Hippocampal formation (tissue), 2 donors: ENCODE results near the gene TRIM29.
"Not testable (repeated sequence)": the region's sequence is repeated elsewhere in the genome, so short reads cannot be mapped to it uniquely, and the experiment has no call there.

Experiments used
- DNase-seq, 2 donors: peaks; one replicate each; lab custom pipeline; 2025; lab: John Stamatoyannopoulos, UW

Gene TRIM29, protein sequence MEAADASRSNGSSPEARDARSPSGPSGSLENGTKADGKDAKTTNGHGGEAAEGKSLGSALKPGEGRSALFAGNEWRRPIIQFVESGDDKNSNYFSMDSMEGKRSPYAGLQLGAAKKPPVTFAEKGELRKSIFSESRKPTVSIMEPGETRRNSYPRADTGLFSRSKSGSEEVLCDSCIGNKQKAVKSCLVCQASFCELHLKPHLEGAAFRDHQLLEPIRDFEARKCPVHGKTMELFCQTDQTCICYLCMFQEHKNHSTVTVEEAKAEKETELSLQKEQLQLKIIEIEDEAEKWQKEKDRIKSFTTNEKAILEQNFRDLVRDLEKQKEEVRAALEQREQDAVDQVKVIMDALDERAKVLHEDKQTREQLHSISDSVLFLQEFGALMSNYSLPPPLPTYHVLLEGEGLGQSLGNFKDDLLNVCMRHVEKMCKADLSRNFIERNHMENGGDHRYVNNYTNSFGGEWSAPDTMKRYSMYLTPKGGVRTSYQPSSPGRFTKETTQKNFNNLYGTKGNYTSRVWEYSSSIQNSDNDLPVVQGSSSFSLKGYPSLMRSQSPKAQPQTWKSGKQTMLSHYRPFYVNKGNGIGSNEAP

DNA sequence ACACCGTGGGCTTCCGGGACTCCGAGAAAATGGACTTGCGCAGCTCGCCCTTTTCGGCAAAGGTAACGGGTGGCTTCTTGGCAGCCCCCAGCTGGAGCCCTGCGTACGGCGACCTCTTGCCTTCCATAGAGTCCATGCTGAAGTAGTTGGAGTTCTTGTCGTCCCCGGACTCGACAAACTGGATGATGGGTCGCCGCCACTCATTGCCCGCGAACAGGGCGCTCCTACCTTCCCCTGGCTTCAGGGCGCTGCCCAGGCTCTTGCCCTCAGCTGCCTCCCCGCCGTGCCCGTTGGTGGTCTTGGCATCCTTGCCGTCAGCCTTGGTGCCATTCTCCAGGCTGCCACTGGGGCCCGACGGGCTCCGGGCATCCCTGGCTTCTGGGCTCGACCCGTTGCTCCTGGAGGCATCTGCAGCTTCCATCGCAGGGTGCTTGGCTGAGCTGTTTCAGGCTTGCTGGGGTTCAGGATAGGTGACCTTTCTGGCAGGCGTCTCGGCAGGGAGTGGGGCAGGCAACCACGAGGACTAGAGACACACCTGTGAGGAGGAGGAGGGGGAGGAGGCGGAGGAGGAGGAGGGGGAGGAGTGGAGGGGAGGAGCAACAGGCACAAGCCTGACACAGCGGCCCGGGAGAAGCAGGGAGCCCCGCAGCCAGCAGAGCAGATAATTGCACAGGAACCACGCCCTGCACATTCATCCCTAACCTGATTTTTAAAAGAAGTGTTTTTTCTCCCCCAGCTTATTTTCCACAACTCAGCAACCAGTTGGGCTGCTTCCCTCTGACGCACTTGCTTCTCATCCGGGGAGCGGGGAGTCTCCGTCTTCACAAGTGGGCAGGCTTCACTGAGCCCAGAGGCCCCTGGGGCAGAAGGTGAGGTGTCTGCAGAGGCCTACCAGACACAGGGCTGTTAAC lies at the start of gene TRIM29:
TRIM29 (minus strand) TSS at position 503 of the 911 bp plus-strand sequence; CDS start at position 421, 82 bp downstream.
- no peak for DNase-seq

DNA sequence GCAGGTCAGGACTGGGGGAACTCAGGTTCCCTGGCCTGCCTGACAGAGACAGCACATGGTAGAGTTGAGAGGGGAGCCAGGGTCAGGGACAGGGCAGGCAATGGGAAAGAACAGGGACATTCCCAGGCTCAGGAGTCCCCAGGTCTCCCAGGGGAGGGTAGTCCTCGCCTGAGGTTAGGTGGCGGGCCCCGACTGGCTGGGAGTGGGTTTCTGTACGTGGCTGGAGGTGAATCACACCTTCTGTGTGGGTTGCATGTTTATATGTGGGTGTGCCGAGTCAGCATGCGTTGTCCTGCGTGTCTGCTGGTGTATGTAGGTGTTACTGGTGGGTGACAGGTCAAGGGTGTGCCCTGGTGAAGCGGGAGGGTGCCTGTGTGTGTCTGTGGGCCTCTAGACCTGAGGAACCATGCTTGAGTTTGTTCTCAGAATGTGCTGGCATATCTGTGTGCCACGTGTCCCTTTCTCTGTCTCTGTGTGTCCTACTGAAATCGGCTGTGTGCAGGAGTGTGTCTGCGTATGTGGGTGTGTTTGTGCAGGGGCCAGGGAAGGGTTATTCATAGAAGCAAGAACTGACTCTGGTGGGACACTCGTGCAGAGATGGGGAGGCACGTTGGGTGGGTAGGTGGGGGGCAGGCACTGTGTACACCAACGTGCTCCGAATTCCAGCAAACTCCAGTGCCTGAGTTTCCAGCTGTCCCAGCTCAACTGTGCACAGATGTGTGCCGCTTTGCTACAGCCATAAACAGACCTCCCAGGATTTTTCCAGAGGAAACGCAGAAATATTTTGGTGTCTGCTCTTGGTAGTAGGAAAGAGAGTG lies 49.1 kb upstream of the TRIM29 start:
- DNase-seq: no peak

DNA sequence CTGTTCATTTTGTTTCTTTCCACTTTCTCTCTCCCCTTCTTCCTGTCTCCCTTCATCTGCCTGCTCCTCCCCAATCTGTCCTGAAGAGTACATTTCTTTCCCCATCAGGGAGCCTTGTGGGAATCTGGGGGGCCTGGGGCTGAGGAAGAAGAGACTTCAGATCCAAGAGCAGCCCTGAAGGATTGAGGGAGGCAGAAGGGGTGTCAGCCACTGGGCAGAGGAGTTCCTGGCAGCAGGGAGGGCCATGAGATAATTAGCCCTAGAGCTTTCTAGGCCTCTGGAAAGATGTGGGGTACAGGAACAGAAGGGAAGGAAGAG lies 48.5 kb upstream of the TRIM29 start:
- DNase-seq: no peak

GRCh38 chr11:120185706-120186455 lies 48.0 kb upstream of the TRIM29 start:
- no peak for DNase-seq

GRCh38 chr11:120184946-120185705 lies 47.2 kb upstream of the TRIM29 start:
- DNase-seq: no peak

- DNase-seq: no peak
Observed at GRCh38 chr11:120184371-120184945, 46.5 kb upstream of the TRIM29 start.

DNA sequence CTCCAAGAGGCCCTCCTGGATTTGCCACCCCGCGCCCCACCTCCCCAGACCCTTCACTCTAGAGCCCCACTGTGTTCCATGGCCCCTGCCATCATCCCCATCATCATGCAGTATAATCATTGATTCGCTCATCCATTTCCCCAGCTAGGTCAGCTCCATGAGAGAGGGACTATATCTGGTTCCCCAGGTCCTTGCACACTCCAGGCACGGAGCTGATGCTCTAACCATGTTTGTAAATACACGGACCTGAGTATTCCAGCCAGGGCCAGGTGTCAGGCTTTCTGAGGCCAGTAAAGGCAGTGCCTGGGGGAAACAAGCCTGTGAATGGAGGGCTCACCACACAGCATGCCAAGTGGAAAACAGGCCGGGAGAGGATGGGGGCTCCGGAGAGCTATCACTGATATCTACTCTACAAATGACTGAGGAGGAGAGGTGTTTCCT lies 45.8 kb upstream of the TRIM29 start:
- DNase-seq: no peak

DNA sequence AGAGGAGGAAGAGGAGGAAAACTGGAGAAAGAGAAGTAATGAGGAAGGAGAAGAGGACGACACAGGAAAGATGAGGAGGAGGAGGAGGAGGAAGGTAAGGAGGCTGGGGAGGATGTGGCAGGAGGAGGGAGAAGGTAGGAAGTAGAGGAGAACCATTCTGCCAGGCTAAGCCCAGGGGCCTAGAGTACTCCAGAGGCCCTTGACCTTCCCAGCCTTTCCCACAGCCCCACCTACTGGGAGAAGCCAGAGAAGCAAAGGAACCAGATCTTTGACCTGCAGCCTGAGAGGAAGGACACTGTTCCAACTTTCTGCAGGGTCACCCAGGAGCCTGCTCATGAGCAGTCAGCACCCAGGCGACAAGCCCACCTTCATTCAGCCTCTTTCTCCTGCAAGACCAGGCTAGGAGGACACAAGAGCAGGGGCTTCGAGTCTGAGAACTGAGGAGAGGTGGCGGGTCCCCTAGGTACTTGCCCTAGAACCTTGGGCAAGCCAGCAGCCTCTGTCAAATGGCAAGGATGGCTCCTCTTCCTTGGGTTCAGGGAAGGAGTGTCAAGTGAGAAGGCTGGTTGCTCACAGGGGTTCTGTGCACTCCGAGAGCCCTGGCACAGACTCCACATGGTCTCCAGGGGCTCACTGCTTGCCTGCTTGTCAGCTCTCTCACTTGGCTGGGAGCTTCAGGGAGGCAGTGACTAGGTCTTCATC lies 45.0 kb upstream of the TRIM29 start:
- peak; percentile 5 to 39 for DNase-seq

DNA sequence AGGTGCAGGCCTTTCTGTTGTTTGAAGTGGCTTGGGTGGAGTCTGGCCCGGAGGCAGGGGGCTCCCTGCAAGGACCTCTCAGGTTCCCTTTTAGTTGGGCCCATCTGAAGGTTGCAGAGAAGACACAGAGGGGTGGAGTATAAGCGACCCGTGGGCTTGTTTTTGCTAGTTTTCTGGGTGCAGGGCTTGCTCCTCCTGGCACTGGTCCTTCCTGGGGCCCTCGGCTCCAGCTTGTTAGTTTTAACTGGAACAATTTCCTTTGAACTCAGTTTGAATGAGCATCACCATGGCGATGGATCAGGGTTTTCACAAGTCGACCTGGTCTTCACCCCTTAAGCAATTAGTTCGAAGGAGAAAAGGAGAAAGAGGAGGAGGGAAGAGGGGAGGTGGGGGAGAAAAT lies 44.5 kb upstream of the TRIM29 start:
- DNase-seq: peak in 1 of 2 donors; percentile 14

GRCh38 chr11:120181376-120181975 lies 43.6 kb upstream of the TRIM29 start:
- no peak for DNase-seq

GRCh38 chr11:120180551-120181232 lies 42.8 kb upstream of the TRIM29 start:
- DNase-seq: peak; percentile 24 to 42

GRCh38 chr11:120180063-120180462 lies 42.1 kb upstream of the TRIM29 start:
- DNase-seq: not testable (repeated sequence)

DNA sequence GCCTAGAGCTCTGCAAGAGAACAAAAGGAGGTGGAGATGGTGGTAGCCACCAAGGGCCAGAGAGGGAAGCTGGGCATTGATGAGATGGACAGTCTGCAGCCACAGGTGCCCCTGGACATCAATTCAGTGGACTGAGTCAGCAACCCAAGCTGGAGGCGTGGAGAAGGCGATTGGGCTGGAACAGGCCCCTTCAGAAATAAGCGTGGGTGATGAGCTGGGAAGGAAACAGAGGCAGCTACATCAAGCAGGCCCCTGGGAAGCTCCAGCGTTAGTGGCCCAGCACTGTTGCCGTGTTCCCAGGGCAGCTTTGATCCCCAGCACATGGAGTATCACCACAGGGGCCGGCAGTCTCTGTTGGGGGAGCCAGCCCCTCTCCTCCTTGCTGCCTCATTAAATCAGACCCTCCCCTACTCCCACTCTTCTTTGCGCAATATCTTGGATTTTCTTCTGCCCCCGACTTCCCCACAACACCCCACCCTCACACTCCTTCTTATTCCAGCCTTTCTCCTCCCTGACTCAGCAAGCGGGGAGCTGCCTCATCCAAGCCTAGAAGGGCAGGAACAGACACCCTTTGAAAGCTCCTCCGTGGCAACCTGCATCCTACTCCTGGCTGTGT lies 41.3 kb upstream of the TRIM29 start:
- no peak for DNase-seq

- no peak for DNase-seq
Observed at GRCh38 chr11:120178561-120179056, 40.7 kb upstream of the TRIM29 start.

GRCh38 chr11:120174866-120175265 lies 37.0 kb upstream of the TRIM29 start:
- DNase-seq: no peak

DNA sequence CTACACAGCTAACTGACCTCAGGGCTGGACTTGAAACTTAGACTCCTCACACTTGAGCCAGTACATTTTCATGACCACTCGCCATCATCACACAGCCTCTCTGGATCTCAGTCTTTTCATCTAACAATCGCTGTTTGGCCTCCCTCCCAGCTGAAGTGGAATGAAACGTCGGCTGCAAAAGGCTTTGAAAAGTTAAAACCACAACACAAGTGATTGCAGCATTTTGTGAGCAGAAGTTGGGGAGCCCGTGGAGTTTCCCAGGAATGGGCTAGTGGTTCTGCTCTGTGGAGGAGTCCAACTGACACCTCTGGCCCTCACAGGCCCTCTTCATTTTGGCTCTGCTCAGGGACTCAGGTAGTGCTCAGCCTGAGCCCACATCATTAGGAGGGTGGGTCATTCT lies 35.9 kb upstream of the TRIM29 start:
- no peak for DNase-seq

DNA sequence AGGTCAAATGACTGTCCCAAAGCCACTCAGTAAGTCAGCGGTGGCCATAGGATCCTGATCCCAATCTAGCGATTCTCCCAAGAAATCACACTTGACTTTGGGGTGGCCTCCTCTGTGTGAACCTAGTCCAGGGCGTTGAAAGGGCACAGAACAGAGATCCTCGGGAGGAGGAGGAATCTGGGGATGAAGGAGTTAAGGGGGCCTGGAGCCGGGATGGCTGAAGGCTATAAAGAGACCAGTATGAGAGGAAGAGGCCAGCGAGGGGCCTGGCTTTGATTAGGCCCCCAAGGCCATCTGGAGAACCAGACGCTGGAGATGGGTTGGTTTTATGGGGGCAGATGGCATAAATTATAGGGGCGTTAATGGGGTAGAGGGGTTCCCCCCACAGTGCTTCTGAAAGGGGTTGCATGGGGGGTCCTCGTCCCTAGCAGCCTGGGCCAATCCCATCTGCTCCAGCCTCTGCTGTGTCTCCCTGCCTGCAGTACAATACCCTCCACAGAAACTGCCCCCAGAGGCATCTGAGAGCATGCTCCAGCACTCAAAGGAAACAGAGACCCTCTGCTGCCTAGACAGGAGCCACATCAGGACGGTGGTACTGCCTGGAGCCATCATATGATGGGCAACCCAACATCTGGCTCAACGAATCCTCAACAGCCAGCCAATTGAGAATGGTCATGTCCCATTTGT lies 35.2 kb upstream of the TRIM29 start:
- no peak for DNase-seq
